Endothelial cell of umbilical vein (primary cell): ENCODE measurements around the gene FOS. TPM values are rescaled to one million over a fixed set of nuclear protein-coding genes. Genes with fewer than 3 reads are reported as not detected.

Source experiments
- BruUV-seq: library from RNA; stranded (reverse); fragments of 400-500 nt; replicated peaks from 2 replicates; lab custom pipeline; 2021; lab: Mats Ljungman, UMichigan
- CTCF ChIA-PET: fragments of 300-600, 350-600 bp; sonication (Branson Sonifier 250); formaldehyde crosslinking; loops from one replicate; lab custom pipeline; 2021; ENCODE audit warnings: antibody characterized with exemption, inconsistent platforms; lab: Charles Lee
- POLR2A ChIA-PET: fragments of 300-600, 350-600 bp; sonication (Branson Sonifier 250); formaldehyde crosslinking; loops from one replicate; lab custom pipeline; 2021; ENCODE audit warnings: antibody characterized with exemption, inconsistent platforms; lab: Charles Lee
- DNase-seq: peaks from one replicate; pipeline ENCODE4 v3.0.0-alpha.2; 2011; ENCODE audit warnings: low read depth, low spot score
- FAIRE-seq: peaks from 2 replicates; lab custom pipeline; 2011; peaks lifted over from hg19 to GRCh38; lab: Jason Lieb, UNC
- H2AFZ ChIP-seq: 2 replicates; pipeline ENCODE4 v1.6.0; 2012; ENCODE audit warnings: low read depth, low read length, control low read depth, inconsistent platforms
- H3K27ac ChIP-seq: 2 replicates; pipeline ENCODE4 v1.5.1; 2011; ENCODE audit warnings: low read depth, mild to moderate bottlenecking, control low read depth, low read length, moderate library complexity; ENCODE audit not compliant: insufficient read depth
- H3K27me3 ChIP-seq, 2 experiments: 2 replicates each; pipeline versions ENCODE4 v1.6.0 to v1.6.1; 2011; ENCODE audit warnings: low read length in 2 of 2, mixed read lengths in 1 of 2; ENCODE audit not compliant: control insufficient read depth in 2 of 2, insufficient read depth in 2 of 2
- H3K36me3 ChIP-seq, 2 experiments: 2 replicates in 1 of 2; 3 replicates in 1 of 2; pipeline ENCODE4 v1.5.1; 2011; ENCODE audit warnings: low read length in 2 of 2, mild to moderate bottlenecking in 1 of 2, moderate library complexity in 1 of 2; ENCODE audit not compliant: control insufficient read depth in 2 of 2, insufficient read depth in 2 of 2; ENCODE audit errors: extremely low read depth in 1 of 2
- H3K4me1 ChIP-seq: 3 replicates; pipeline ENCODE4 v1.5.1; 2011; ENCODE audit warnings: mild to moderate bottlenecking, low read length; ENCODE audit not compliant: control insufficient read depth, insufficient read depth; ENCODE audit errors: extremely low read depth
- H3K4me2 ChIP-seq: 2 replicates; pipeline ENCODE4 v1.6.1; 2011; ENCODE audit warnings: low read length, control low read depth, mixed read lengths; ENCODE audit not compliant: insufficient read depth
- H3K4me3 ChIP-seq, 3 experiments: fragments of 200-600 bp in 1 of 3; sonication (generic), shearing (Covaris generic) in 1 of 3; replicated peaks in 1 of 3; 2 replicates each; pipeline ENCODE4 v1.5.1; 2011 to 2016; ENCODE audit warnings: control low read depth in 3 of 3, low read length in 3 of 3, mild to moderate bottlenecking in 2 of 3, inconsistent platforms in 1 of 3, low read depth in 1 of 3, moderate library complexity in 1 of 3; ENCODE audit not compliant: insufficient read depth in 1 of 3
- H3K79me2 ChIP-seq: 2 replicates; pipeline ENCODE4 v1.6.0; 2012; ENCODE audit warnings: low read length, inconsistent platforms; ENCODE audit not compliant: control insufficient read depth, insufficient read depth
- H3K9ac ChIP-seq: replicated peaks from 2 replicates; pipeline ENCODE3; 2011; ENCODE audit warnings: low read length, control low read depth; ENCODE audit not compliant: insufficient read depth; ENCODE audit errors: extremely low read depth
- H3K9me1 ChIP-seq: replicated peaks from 3 replicates; pipeline ENCODE4 v1.6.0; 2011; ENCODE audit warnings: mild to moderate bottlenecking, low read length; ENCODE audit not compliant: control insufficient read depth, insufficient read depth; ENCODE audit errors: extremely low read depth
- H3K9me3 ChIP-seq: replicated peaks from 2 replicates; pipeline ENCODE4 v1.5.1; 2012; ENCODE audit warnings: low read length, inconsistent platforms; ENCODE audit not compliant: control insufficient read depth, insufficient read depth
- H4K20me1 ChIP-seq: replicated peaks from 2 replicates; pipeline ENCODE3; 2011; ENCODE audit warnings: mild to moderate bottlenecking, low read length; ENCODE audit not compliant: control insufficient read depth, insufficient read depth; ENCODE audit errors: extremely low read depth
- CTCF ChIP-seq, 2 donors: IDR thresholded peaks; 1 replicate in 1 of 2; 2 replicates in 1 of 2; pipeline ENCODE4 v1.5.1; 2011; ENCODE audit warnings: low read length in 2 of 2, mild to moderate bottlenecking in 2 of 2, moderate library complexity in 2 of 2, control low read depth in 1 of 2, inconsistent platforms in 1 of 2, low read depth in 1 of 2; ENCODE audit not compliant: insufficient read depth in 1 of 2; ENCODE audit errors: extremely low read depth in 1 of 2
- GATA2 ChIP-seq: IDR thresholded peaks from 2 replicates; pipeline ENCODE4 v1.7.0; 2011; ENCODE audit warnings: low read depth, mild to moderate bottlenecking, moderate library complexity, mixed read lengths, low read length; ENCODE audit not compliant: insufficient read length, insufficient read depth
- MAX ChIP-seq: IDR thresholded peaks from 2 replicates; pipeline ENCODE4 v1.6.1; 2011; ENCODE audit not compliant: insufficient read depth, insufficient read length
- MYC ChIP-seq: IDR thresholded peaks from one replicate; pipeline ENCODE4 v1.6.1; 2011; ENCODE audit warnings: mild to moderate bottlenecking, low read depth, low read length
- POLR2AphosphoS5 ChIP-seq: IDR thresholded peaks from 2 replicates; pipeline ENCODE4 v1.6.1; 2012; ENCODE audit warnings: low read depth, mild to moderate bottlenecking, control low read depth, low read length, moderate library complexity; ENCODE audit not compliant: insufficient read depth
- dilution Hi-C: fragments of 300-500 bp; cut with MboI; formaldehyde crosslinking; loops from one replicate; pipeline ENCODE4 v1.15.0; 2019; ENCODE audit warnings: low sequenced_read_pairs; ENCODE audit not compliant: extremely low pct_ligation_motif_present
- intact Hi-C: fragments of 100-400 bp; cut with micrococcal nuclease; formaldehyde crosslinking; loops from one replicate; pipeline ENCODE4 v1.10.0; 2022
- polyA plus RNA-seq, 4 experiments: library from polyadenylated mRNA; depleted of rRNA in 3 of 4; stranded (reverse) in 3 of 4; unstranded in 1 of 4; fragments of >200 nt; gene quantifications; 2 replicates each; pipeline versions ENCODE4 v1.2.1 to v1.2.3, GENCODE V29; 2011 to 2012; ENCODE audit warnings: missing spikeins in 1 of 4
- total RNA-seq: library from RNA; stranded (reverse); gene quantifications from 2 replicates; pipeline ENCODE4 v1.2.3, GENCODE V29; 2021

FOS gene
- total and polyA plus RNA-seq, 2 donors (not counting 3 experiments of a cell fraction or from before 2014, with no cell fraction given): 9.2 to 41.6 TPM

- Histone ChIP-seq H3K4me1 (peaks cover 22% of the 10 kb centered on the region), H2AFZ (no peak overlapping the region), H3K4me3 (no peak overlapping the region), H3K9ac (no peak overlapping the region), H3K27ac (no peak overlapping the region), H4K20me1 (no peaks in the 10 kb centered on the region), H3K27me3 (no peaks in the 10 kb centered on the region), H3K36me3 (no peaks in the 10 kb centered on the region), H3K4me2 (no peak overlapping the region), H3K9me3 (no peaks in the 10 kb centered on the region), H3K9me1 (no peaks in the 10 kb centered on the region), H3K79me2 (no peaks in the 10 kb centered on the region)
- DNase-seq (no peak), FAIRE-seq (no peak)
- dilution Hi-C loops: loop anchor here (25.0 kb wide), 1 partner anchor 162 kb away; the partner anchor contains the start of gene NEK9
- ChIA-PET CTCF (interaction anchor here (0.9 to 10.1 kb wide), 5 partner anchors 9 to 438 kb away, joined by 3 to 175 read pairs (median 4); partner anchors contain the start of gene NEK9), POLR2A (interaction anchor here (0.6 kb wide), 1 partner anchor 247 kb away, joined by 7 read pairs; no protein-coding TSS in a partner anchor)
- no TSS peak for BruUV-seq
- intact Hi-C loops: no loop called here
- TF ChIP-seq GATA2: no peak
- TF ChIP-seq MAX: no peak
- no peak for TF ChIP-seq MYC
- no peak for TF ChIP-seq POLR2AphosphoS5
- no peak for TF ChIP-seq CTCF (IDR thresholded peaks at IDR 0.05; ENCODE audit: extremely low read depth in 1 of 2, insufficient read depth in 1 of 2, low read depth in 1 of 2, low read length in 2 of 2)
Observed at GRCh38 chr14:75299059-75299458, 20.4 kb downstream of the FOS start.
